Spleen (tissue), 7 donors: ENCODE results near the gene CYB5D1.

ENCODE experiments used
- POLR2A ChIP-seq, 3 donors: fragments of 450-650 bp; IDR thresholded peaks; one replicate each; pipeline ENCODE4 v1.5.1; 2017; ENCODE audit warnings: antibody characterized with exemption in 3 of 3, mild to moderate bottlenecking in 1 of 3
- TF ChIP-seq, protein P1 (sequence below), 11 experiments: fragments of 200-600 bp in 7 of 11; fragments of 450-650 bp in 4 of 11; sonication (generic) in 4 of 11; IDR thresholded peaks in 8 of 11; conservative IDR thresholded peaks in 3 of 11; 1 replicate in 7 of 11; 2 replicates in 4 of 11; pipeline versions ENCODE4 v1.4.0 to v1.8.0; 2016 to 2021; ENCODE audit warnings: antibody characterized with exemption in 11 of 11, inconsistent platforms in 4 of 11, mild to moderate bottlenecking in 1 of 11
- donor health status: DM: no; HTN: no; CAD: no; lungs with moderate emphysema.
- donor health status: DM: no; HTN: no; CAD: no.
- donor health status: DM: no; HTN: no; CAD: no.

DNA sequence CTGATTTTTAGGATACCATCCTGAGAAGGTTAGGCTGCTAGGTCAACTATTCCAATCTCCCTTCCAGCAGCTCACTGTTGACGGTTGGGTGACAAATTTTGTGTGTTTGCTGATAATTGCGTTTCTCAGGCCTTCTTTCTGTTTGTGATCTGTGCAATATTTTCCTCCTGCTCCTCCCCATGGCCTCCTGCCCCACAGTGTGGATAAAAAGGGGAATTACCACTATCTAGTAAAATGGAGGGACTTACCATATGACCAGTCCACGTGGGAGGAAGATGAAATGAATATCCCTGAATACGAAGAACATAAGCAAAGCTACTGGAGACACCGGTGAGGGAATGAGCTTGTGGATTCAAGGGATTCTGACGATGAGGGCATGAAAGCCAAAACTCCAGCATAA lies 40.0 kb downstream of the CYB5D1 start:
- TF ChIP-seq, protein P1, sequence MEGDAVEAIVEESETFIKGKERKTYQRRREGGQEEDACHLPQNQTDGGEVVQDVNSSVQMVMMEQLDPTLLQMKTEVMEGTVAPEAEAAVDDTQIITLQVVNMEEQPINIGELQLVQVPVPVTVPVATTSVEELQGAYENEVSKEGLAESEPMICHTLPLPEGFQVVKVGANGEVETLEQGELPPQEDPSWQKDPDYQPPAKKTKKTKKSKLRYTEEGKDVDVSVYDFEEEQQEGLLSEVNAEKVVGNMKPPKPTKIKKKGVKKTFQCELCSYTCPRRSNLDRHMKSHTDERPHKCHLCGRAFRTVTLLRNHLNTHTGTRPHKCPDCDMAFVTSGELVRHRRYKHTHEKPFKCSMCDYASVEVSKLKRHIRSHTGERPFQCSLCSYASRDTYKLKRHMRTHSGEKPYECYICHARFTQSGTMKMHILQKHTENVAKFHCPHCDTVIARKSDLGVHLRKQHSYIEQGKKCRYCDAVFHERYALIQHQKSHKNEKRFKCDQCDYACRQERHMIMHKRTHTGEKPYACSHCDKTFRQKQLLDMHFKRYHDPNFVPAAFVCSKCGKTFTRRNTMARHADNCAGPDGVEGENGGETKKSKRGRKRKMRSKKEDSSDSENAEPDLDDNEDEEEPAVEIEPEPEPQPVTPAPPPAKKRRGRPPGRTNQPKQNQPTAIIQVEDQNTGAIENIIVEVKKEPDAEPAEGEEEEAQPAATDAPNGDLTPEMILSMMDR (IDR thresholded peaks at IDR 0.05 in 8 of 11, conservative IDR thresholded peaks at IDR 0.05 in 3 of 11), result peak in 9 of 11 experiments; percentile 31 to 67 (median 47)
- TF ChIP-seq POLR2A (IDR thresholded peaks at IDR 0.05), result no peak
